GM19240 (cell line): ENCODE measurements around the gene PNPLA5.
A peak's percentile ranks its signal among the peaks of the same experiment; 100 is the strongest.
"Not testable (repeated sequence)": the region's sequence is repeated elsewhere in the genome, so short reads cannot be mapped to it uniquely, and the experiment has no call there.

ENCODE experiments used
- DNase-seq: peaks from one replicate; pipeline ENCODE4 v3.0.0; 2011; ENCODE audit warnings: low spot score; ENCODE audit not compliant: insufficient read length

Gene PNPLA5, protein sequence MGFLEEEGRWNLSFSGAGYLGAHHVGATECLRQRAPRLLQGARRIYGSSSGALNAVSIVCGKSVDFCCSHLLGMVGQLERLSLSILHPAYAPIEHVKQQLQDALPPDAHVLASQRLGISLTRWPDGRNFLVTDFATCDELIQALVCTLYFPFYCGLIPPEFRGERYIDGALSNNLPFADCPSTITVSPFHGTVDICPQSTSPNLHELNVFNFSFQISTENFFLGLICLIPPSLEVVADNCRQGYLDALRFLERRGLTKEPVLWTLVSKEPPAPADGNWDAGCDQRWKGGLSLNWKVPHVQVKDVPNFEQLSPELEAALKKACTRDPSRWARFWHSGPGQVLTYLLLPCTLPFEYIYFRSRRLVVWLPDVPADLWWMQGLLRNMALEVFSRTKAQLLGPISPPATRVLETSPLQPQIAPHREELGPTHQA

DNA sequence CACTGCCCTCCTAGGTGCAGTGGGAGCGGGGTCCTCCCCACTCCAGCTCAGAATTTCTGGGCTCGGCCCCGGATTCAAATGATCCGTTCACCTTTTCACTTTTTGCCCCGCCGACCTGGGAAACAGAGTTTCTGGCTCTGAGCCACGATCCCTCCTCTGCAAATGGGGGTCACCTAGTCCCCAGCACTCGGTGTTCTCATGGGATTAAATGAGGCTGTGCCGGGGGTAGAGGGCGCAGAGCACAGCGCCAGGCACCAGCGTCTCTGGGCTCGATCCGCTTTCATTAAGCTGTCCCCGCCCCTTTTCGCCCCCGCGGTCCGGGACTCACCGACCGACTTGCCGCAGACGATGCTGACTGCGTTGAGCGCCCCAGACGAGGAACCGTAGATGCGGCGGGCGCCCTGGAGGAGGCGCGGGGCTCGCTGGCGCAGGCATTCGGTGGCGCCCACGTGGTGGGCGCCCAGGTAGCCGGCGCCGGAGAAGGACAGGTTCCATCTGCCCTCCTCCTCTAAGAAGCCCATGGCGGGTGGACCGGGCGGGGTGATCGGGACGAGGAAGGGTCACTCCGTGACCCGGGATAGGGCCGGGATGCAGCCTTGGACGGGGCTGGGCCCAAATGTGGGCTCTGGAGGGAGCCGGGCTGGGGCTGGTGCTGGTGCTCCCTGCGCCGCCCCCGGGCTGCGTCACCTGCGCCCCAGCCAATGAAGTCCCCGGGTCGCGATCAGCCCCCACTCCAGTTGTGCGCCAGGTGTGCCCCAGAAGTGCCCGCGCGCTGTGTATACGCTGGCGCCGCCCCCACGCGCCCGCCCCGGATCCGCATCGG, at the start of gene PNPLA5:
TSS of gene PNPLA5 (minus strand) at position 654 of the 823 bp plus-strand sequence. CDS start at position 521, 133 bp downstream.
- DNase-seq, result no peak

DNA sequence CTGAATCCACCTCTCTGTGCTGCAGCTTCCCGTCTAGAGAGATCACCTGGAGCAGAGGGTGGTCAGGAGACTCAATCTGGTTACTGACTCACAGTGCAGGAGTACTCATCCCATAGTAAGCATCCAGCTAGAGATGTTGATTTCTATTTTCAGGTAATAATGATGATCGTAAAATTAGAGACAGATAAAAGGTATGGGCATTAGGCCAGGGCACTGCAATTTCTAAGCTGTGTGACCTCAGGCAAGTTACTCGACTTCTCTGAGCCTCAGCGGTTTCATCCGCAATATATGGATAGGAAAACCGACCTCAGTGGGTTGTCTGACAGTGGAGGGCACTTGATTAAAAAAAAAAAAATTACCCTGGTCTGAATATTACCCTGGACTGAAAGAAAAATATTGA, 49.6 kb upstream of the PNPLA5 start:
- no peak for DNase-seq

DNA sequence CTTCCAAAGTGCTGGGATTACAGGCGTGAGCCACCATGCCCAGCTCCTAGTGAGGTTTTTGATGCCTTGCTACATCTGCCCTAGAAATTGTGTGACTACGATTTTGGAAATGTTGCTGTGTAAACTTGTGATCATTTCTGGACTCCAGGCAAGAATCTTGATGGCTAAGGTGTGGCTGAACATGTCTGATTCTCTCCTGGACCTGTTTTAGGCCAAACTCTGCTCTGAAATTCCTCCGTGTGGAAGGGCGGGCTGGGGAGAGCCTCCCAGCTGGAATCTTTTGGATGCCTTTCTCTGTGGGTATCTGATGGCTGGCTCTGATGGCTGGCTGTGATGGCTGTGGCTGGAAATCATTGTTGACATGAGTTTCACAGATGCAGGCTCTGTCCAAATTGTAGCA, 40.0 kb upstream of the PNPLA5 start:
- DNase-seq, result no peak

DNA sequence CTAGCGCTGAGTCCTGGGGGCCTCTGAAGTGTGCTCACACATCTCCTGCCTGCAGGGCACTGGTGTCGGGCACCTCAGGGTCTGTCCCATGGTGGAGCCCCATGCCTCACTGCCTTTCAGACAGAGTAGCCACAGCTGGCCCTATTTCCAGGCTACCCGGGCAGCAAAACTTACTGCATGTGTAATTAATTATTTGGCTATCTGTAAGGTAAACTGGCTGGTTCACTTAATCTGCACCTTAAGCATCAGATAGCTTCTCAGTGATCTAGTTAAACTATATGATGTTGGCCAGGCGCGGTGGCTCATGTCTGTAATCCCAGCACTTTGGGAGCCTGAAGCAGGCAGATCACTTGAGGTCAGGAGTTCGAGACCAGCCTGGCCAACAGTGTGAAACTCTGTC, 37.1 kb upstream of the PNPLA5 start:
- DNase-seq, result no peak

DNA sequence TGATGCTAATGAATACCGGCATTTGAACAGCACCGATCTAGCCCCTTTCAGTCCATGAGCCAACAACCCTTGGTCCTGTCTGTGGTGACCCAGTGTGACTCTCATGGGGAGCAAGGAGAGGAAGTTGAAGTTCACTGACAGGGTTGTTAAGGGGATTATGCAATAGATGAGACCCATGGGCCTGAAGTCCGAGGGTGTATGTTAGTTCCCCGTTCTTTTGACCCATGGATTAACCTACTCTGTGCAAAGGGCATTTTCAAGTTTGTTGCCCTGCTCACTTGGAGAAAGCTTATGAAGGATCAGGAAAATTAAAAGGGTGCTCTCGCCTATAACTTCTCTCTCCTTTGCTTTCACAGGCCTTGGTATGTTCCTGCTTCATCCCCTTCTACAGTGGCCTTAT, 36.7 kb upstream of the PNPLA5 start:
- DNase-seq, result no peak

GRCh38 chr22:43926349-43926710, 34.5 kb upstream of the PNPLA5 start:
- no peak for DNase-seq

GRCh38 chr22:43925433-43926348, 33.9 kb upstream of the PNPLA5 start:
- DNase-seq, result no peak

DNA sequence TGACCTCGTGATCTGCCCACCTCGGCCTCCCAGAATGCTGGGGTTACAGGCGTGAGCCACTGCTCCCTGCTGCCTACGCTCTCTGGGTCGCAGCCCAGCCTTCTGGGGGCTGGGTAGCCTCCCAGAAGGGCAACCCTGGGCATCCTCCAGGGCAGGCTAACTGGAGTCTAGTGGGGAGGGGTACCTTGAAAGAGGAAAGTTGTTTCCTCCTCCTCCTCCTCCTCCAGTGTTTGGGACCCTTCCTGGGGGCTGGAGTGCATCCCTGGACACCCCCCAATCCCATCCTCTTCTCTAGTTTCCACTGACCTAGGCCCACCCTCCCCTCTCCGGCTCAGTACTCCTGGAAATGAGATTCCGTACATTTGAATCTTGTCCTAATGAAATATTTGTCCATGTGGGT, 33.1 kb upstream of the PNPLA5 start:
- no peak for DNase-seq

- DNase-seq, result peak; percentile 62
These were observed 32.0 kb upstream of the PNPLA5 start, which contains the start of gene PNPLA3 for GRCh38 chr22:43923631-43924464. PNPLA3 (plus strand) TSS chr22:43923805; CDS start chr22:43923912, 107 bp downstream.

DNA sequence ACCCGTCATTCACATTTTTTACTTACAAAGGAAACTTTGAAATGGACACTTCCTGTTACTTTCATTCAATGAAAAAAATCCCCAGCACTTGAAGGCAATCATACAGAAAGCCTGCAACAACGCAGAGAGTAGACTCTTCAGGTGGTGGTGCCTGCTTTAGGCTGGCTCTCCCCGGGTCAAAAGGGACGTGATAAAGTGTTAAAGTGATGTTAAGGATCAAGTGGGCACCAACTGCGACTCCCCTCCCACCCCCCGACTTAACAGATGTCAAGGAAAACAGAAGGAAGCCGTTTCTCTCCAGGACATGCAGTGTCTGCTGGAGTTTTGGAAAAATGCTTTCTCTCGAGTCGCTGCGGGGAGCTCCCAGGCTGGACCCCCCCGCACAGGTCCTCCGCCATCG, 31.4 kb upstream of the PNPLA5 start:
- DNase-seq, result no peak

DNA sequence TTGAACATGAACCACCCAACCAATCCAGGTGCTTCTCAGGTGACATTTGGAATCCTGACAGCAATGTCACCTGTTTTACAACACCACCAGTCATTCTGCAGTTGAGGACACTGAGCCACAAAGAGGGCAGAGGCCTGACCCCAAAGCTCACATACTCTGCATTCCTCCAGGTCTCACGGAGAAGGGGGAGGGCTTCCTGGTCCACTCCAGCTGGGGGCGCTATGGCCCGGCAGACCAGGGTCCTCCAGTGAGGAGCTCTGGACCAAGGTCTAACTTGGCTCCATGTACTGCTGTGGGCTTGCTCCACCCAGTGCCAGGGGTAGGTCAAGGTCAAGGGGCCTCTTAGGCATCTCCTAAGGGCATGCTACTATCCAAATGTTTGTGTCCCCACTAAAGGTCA, 30.3 kb upstream of the PNPLA5 start:
- DNase-seq, result no peak

GRCh38 chr22:43921370-43921769, 29.6 kb upstream of the PNPLA5 start:
- no peak for DNase-seq

DNA sequence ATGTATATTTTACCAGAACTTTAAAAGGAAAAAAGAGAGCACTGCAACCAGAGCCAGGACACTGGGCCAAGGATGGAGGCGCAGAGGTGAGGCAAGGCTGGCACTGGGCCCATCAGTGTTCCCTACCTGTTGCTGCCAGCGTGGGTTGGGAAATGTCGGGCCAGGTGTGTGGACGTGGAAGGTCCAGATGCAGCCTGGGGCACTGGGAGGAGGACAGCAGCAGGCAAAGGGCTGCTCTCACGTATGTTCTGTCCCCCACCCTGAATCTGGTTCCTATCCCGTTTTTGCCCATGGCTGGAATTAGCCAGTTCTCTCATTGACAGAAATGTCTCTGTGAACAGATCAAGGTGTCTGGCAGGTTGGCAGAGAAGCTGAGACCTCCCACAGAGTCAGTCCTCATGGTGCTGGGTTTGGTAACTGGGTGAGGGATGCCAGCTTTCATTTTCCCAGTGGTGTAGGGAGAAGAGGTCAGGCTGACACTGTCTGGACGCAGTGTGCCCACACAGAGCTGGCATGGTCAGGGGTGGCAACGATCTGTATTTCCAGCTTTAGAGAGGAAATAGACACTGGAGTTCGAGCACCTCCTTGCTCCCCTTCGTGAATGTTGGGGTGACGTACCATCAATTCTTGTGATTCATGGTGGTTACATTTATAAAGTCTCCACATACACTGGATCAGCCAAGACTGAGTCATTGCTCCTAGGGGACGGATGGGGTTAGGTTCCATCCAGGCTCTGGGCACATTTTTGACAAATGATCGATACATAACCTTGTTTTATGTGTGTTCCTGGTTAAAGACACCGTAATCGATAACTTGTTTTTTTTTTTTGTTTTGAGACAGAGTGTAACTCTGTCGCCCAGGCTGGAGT, 27.5 kb upstream of the PNPLA5 start:
- DNase-seq, result no peak

DNA sequence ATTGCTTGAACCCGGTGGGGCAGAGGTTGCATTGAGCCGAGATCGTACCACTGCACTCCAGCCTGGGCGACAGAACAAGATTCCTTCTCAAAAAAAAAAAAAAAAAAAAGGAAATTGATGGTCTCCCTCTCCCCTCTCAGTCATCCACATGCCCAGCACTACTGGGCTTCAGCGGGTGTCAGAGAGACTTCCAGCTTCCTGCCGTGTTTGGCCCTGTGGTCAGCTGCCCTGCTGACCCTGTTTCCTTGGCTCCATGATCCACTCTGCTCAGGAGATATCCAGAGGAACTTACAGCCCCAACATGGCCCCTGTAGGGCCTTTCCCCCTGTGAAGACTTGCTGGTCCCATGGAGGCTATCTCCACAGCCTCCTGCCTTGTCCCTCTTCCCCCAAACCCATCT, 25.7 kb upstream of the PNPLA5 start:
- DNase-seq, result no peak

GRCh38 chr22:43911351-43911750, 19.5 kb upstream of the PNPLA5 start:
- DNase-seq, result no peak

- no peak for DNase-seq
These were observed 18.4 kb upstream of the PNPLA5 start for GRCh38 chr22:43910178-43910695.

DNA sequence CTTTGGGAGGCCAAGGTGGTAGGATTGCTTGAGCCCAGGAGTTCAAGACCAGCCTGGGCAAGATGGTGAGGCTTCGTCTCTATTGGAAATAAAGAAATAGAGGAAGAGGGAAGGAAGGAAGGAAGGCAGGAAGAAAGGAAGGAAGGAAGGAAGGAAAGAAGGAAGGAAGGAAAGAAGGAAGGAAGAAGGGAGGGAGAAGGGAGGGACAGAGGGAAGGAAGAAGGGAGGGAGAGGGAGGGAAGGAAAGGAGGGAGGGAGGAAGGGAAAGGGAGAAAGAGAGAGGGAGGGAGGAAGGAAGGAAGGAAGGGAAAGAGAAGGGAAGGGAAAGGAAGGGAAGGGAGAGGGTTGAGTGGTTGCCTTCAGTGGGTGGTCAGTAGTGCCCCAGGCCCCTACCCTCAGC, 17.9 kb upstream of the PNPLA5 start:
- no peak for DNase-seq

DNA sequence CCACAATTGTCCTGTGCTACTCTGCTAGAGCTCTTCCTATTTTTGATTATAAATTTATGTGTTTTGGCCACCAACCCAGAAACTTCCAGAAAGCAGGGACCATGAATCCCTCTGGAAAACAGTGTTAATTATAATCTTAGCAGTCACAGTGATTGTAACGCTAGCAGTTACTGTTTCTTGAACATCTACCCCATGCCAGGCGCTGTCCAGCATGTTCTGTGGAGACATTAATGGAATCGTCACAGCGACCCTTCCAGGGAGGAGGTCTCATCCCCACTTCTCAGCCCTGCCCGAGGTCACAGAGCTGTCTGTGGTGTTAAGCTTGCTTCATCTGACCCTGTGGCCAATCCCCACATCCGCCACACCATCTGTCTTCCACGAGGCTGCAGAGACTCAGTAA, 13.9 kb upstream of the PNPLA5 start:
- no peak for DNase-seq

DNA sequence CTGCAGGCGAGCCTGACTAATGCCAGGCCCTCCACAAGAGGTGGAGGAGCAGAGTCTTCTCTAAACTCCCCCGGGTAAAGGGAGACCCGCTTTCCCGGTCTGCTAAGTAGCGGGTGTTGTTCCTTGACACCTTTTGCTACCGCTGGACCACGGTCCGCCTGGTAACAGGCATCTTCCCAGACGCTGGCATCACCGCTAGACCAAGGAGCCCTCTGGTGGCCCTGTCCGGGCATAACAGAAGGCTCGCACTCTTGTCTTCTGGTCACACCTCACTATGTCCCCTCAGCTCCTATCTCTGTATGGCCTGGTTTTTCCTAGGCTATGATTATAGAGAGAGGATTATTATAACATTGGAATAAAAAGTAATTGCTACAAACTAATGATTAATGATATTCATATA, 12.6 kb upstream of the PNPLA5 start:
- not testable (repeated sequence) for DNase-seq
